ENCODE data around the gene GABRB3.
"Not testable (repeated sequence)": the region's sequence is repeated elsewhere in the genome, so short reads cannot be mapped to it uniquely, and the experiment has no call there.

GABRB3 gene

DNA sequence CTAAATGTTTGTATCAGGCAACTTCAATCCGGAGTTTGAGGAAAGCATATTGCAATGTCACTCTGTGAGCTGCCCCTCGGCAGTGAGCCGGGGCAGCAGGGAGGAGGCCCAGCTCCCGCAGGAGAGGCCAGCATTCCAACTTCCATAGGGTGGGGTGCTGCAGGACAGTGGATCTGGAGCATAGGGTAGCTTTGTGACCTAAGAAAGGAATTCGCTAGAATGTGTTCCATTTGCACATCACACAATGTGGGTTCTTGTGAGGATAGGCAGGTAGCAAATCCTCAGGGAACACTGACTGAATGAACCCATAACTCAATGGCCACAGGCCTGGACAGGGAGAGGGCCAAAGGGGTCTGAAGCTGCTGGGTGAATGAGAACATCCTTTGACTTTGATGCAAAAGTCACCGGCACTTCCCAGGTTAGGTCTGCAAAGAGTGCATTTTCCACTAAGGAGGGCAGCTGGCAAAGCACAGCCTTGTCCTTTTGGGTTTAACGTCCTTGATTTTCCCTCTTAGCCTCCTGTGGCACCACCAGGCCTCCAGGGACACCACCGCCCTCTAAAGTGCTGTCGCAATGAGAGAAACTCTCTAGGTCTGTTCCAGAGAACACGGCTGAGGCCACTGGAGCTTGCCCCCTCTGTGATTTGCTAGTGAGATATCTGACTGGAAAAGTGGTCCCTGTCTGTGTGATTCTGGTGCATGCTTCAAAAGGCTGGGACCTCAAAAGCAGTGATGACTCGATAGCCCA, 36.2 kb downstream of the GABRB3 start:
- DNase-seq (ENCODE audit: low read depth) = no peak

DNA sequence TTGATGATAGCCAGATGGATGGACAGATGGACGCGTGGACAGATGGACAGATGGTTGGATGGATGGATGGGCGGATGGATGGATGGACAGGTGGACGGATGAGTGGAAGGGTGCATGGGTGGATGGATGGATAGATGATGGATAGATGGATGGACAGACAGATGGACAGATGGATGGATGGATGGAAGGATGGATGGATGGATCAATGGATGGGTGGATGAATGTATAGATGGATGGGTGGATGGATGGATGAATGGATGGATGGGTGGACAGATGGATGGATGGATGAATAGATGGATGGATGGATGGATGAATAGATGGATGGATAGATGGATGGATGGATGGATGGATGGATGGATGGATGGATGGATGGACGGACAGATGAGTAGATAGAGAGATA, 40.9 kb downstream of the GABRB3 start:
- no peak for DNase-seq (ENCODE audit: low read depth)

DNA sequence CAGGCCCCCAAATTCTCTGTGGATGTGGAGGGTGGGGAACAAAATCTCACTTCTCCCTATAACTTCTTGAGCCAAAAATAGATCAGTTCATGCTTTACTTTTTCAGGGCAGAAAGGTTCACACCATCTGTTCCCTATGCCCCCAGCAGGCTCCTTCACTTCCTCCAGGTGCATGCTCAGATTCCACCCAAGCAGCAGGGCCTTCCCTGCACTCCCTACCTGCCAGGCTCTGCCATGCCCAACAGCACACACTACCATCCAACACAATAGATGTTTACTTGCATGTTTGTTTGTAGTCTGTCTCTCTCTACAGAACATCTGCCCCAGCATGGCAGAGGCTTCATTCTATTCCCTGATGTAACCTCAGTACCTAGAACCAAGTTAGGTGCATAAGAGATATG, 43.3 kb downstream of the GABRB3 start:
- DNase-seq (ENCODE audit: low read depth) = no peak

- DNase-seq (ENCODE audit: low read depth) = no peak
These were observed 43.8 kb downstream of the GABRB3 start for GRCh38 chr15:26729030-26729429.

- no peak for DNase-seq (ENCODE audit: low read depth)
These were observed 48.3 kb downstream of the GABRB3 start for GRCh38 chr15:26724381-26725150.

DNA sequence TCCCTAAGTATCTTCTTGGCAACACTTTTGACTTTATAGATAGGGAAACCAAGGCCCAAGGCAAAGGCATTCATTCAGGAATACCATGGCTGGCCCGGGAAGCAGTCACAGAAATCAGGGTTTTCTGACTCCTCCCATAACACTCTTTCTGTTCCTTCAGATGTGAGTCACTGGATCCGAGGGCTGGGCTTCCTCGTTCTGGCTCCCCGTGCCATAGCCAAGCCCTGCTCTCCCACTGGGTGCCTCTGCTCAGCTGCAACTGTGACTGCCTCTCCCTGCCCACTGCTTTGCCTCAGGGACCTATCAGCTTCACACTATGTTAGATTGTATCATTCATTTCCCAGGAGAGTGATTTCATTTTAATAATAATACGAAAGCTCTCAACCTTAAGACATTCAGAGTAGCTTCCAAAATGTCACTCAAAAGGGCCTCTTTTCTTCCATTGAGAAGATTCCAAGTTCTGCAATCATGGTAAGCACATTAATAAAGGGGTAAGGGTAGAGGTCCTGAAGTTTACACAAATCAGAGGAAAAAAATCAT, 50.2 kb downstream of the GABRB3 start:
- DNase-seq (ENCODE audit: low read depth) = no peak

GRCh38 chr15:26721232-26721967, 51.5 kb downstream of the GABRB3 start:
- DNase-seq (ENCODE audit: low read depth) = no peak

DNA sequence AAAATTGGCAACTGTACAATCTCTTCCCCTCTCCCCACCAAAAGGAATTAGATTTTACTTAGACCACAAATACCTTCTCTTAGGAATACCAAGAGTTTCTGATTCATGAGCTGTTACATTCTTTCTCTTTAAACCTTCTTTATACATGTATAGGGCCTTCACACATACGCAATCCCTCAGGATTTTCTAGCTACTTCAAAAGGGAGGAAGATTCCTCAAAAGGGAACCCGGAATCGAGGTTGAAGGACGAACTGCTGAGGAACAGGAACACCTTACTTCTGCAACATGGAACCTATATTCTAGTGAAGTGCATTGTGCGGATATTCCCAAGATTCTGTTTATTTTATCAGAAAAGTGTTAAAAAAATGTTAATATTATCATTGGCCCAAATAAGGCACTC, 52.3 kb downstream of the GABRB3 start:
- DNase-seq (ENCODE audit: low read depth) = no peak

GRCh38 chr15:26719866-26720265, 53.0 kb downstream of the GABRB3 start:
- not testable (repeated sequence) for DNase-seq (ENCODE audit: low read depth)

DNA sequence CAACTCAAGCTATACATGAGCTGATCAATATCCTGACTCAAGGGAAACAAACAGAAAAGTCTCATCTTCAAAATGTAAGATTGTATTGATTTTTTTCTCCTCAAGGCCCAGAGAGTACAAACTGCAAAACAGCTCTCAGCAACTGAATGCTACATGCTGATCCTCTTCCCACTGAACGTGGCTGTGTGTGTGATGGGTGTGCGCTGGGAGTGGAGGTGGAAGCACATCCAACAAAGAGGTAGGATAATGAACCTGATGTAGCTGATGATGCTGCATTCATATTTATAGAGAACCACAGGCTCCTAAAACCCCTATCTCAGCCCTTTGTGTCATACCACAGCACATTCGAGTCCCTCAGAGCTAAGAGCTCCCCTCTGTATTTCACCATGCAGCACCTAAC, 56.8 kb downstream of the GABRB3 start:
- no peak for DNase-seq (ENCODE audit: low read depth)

GRCh38 chr15:26713498-26713897, 59.4 kb downstream of the GABRB3 start:
- DNase-seq (ENCODE audit: low read depth) = no peak

DNA sequence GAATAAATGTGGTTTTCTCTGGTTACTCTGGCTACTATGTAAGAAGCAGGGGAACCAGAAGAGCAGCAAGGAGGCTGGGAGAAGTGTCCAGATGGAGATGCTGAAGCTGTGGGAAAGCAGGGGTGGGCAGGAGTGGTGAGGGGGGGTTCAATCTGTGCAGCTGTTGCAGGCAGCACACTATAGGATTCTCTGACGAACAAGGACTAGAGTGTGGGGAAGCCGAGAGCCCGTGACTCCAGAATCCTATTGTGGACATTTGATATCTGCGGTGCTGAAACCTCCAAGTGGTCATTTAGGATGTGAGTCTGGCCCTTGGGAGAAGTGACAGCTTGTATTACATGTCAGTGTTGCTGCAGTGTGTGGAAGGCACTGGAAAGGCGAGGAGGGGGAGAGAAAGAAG, 60.5 kb downstream of the GABRB3 start:
- no peak for DNase-seq (ENCODE audit: low read depth)

DNA sequence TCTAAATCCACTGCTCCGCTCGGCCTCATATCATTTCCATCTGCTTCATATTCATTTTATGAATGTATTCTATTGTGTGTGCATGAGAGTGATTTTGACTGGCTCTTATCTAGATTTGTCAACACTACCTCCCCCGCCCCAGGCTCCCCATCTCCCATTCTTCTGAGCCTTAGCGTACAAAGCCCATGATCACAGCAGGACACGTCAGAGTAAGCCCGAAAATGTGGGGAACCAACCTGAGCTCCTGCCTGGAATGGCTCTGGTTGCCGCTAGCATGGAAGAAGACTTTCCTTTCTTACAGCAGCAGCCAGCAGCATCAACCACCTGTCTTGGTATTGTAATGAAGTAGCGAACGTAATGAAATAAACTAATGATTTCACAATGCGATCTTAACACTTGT, 61.4 kb downstream of the GABRB3 start:
- no peak for DNase-seq (ENCODE audit: low read depth)

GRCh38 chr15:26702381-26702780, 70.5 kb downstream of the GABRB3 start:
- no peak for DNase-seq (ENCODE audit: low read depth)

DNA sequence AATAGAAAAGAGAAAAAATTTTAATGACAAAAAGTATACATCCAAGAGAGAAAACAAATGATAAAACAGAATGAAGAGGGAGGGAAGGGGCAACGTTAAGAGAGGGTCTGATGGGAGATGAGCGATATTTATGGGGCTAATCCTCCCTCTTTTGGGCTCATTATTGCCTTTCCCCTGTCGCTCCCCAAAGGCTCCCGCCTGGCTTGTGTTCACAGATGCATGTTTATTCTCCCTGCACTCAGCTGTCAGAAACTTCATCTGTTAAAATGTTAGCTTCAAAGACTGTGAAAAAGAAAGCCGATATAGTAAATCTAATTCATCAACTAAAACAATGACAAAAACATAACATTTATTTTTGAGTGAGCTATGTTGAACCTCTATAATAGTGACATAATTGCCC, 74.3 kb downstream of the GABRB3 start:
- no peak for DNase-seq (ENCODE audit: low read depth)

DNA sequence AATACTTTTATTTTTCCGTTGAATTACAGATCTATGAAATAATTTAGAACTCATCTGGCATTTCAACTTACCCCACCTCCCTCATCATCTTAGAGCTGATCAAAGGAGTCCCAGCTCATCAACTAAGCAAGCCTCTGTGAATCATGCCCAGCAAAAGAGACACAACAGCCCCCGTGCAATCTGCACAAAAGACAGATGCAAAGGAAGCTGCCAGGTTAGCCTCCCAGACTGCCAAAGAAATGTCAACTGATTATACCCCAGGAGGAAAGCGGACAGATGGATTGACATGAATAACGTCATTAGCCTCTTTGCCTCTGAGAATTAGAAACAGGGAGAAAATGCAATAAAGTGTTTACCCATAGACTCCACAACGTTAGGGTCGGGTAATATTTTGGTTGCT, 75.0 kb downstream of the GABRB3 start:
- DNase-seq (ENCODE audit: low read depth) = no peak

DNA sequence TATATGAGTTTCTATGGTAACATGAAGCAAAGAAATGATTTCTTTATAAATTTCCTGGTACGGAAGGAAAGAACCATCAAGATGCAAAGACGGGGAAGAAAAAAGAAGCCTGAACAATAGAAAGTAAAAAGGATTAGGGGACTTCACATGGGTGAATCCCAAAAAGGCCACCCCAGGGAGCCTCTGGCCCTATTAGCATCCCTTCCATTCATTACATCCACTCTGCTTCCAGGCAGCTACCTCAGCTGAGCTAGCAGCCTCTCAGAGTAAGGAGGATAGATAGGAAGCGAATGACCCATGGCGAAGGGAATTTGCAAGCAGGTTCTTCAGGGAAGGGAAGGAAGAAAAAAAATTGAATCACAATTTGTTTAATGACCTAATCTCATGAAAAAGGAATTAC, 81.6 kb downstream of the GABRB3 start:
- DNase-seq (ENCODE audit: low read depth) = no peak

DNA sequence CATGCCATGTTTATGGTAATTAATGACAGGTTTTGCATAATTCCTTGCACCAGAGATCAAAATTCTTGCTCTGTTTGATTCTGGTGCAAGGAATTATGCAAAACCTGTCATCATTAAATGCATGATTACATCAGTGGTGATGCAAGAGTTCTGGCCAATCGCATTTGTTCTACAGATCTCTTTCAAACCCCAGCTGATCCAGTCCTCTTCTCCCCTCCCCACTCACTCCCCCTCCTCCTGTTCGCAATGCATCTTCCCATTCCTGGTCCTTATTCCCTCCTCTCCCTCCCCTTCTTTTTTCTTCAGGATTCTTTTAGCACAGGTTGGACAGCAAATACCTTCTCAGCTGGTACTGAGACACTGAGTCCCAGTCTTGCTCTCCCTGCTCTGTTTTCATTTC, 82.1 kb downstream of the GABRB3 start:
- no peak for DNase-seq (ENCODE audit: low read depth)

GRCh38 chr15:26689462-26689861, 83.4 kb downstream of the GABRB3 start:
- no peak for DNase-seq (ENCODE audit: low read depth)

DNA sequence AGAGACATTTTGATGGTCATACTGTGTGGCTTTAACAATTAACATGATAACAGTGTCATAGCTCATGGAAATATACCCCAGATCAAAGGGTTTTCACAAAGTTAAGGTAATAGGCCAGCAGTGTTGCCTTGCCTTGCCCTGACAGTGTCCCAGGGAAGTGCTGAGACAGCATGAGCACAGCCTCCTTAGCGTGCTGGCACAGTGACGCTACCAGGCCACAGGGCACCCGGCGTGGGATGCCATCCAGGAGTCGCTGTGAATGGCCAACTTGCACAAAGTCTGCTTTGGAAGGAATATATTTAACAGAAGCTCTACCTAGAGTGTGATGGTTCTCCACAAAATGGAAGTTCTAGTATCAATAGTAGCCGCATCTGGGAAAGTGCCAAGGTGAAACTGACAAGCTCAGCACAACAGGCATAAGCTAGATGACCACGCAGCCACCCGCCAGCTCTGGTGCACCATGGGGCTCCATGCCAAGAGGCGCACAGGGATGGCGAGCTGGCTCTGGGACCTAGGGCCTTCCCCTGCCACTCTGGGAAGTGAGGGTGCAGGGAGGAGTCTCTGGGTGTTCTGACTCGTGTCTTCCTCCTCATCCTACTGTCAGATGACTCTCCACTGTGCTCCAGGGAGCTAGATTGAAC, 86.2 kb downstream of the GABRB3 start:
- no peak for DNase-seq (ENCODE audit: low read depth)

DNA sequence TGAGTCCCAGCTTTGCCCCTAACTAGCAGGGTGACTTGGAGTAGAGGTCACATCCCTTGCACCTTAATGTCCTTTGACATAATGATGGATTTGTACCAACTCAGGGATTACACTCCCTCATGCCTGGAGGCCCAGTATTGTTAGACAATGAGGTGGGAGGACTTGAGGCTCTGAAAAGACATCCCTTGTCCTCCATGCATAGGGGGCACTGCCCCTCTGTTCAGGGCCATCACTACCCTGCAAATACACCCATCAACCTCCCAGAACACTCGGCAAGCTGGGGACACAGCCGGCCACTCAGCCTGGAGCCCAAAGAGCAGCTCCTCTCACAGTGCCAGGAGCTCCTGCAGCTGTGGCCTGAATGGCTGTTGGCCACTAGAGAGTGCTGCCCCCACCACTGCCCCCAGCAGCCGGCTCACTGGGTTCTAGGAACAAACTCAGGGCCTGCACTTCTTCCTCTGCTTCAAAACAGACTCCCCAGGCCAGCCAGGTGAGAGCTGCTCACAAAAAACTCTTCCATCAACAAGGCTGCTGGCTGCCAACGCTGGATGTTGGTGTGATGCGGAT, 90.2 kb downstream of the GABRB3 start:
- DNase-seq (ENCODE audit: low read depth) = no peak

DNA sequence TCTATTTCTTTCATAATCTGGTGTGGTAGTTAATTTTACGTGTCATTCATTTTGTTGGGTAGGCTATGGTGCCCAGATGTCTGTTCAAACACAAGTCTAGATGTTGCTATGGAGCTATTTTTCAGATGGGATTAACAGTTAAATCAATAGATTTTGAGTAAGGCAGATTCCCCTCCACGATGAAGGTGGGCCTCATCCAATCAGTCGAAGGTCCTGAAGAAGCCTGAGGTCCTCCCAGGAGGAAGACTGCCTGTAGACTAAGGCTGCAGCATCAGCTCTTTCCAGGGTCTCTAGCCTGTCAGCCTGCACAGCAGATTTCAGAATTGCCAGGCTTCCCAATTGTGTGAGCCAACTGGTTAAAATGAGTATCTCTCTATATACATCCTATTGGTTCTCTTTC, 92.9 kb downstream of the GABRB3 start:
- no peak for DNase-seq (ENCODE audit: low read depth)
